Chondrocyte (in vitro differentiated cells): ENCODE measurements around the gene ANKRD49. TPM values are rescaled to one million over a fixed set of nuclear protein-coding genes. Genes with fewer than 3 reads are reported as not detected.

Experiments
- DNase-seq: peaks from one replicate; pipeline ENCODE4 v3.0.0; 2021; ENCODE audit warnings: mixed read lengths, low spot score
- H3K27ac Mint-ChIP-seq: one replicate; pipeline ENCODE4 v1.8.0; 2021; ENCODE audit warnings: mild to moderate bottlenecking, moderate library complexity, mixed read lengths; ENCODE audit not compliant: unreplicated experiment
- H3K27me3 Mint-ChIP-seq: 2 replicates; pipeline ENCODE4 v1.8.0; 2021; ENCODE audit warnings: low read depth, mixed read lengths
- H3K36me3 Mint-ChIP-seq: 2 replicates; pipeline ENCODE4 v1.8.0; 2021; ENCODE audit warnings: low read depth, mixed read lengths
- H3K4me1 Mint-ChIP-seq: 2 replicates; pipeline ENCODE4 v1.8.0; 2021; ENCODE audit warnings: low read depth, mild to moderate bottlenecking, mixed read lengths
- H3K4me3 Mint-ChIP-seq: one replicate; pipeline ENCODE4 v1.8.0; 2021; ENCODE audit warnings: mild to moderate bottlenecking, moderate library complexity, mixed read lengths; ENCODE audit not compliant: unreplicated experiment
- H3K9me3 Mint-ChIP-seq: 2 replicates; pipeline ENCODE4 v1.8.0; 2021; ENCODE audit warnings: low read depth, mixed read lengths
- CTCF ChIP-seq: fragments of 200-600 bp; sonication (generic); IDR thresholded peaks from 2 replicates; pipeline ENCODE4 v1.5.0; 2021; ENCODE audit warnings: antibody characterized with exemption, mild to moderate bottlenecking, moderate library complexity
- total RNA-seq: library from RNA; stranded (reverse); gene quantifications from 3 replicates; pipeline ENCODE4 v1.2.1, GENCODE V29; 2021

The ANKRD49 gene
- total RNA-seq, 1 donor from 2014 or later: 8.9 TPM

GRCh38 chr11:94518300-94518699 lies 24.5 kb downstream of the ANKRD49 start:
- no peak for TF ChIP-seq CTCF

GRCh38 chr11:94519478-94520084 lies 25.8 kb downstream of the ANKRD49 start:
- no peaks in the 10 kb centered on the region for H3K4me1 Mint-ChIP-seq
- no peak overlapping the region for H3K27ac Mint-ChIP-seq
- H3K36me3 Mint-ChIP-seq: no peaks in the 10 kb centered on the region
- DNase-seq: no peak
- no peak overlapping the region for H3K4me3 Mint-ChIP-seq
- TF ChIP-seq CTCF: peak; percentile 93
- H3K27me3 Mint-ChIP-seq: peaks cover 8% of the 10 kb centered on the region
- no peaks in the 10 kb centered on the region for H3K9me3 Mint-ChIP-seq

More at GRCh38 chr11:94518300-94518699, 24.5 kb downstream of the ANKRD49 start:
- H3K4me1 Mint-ChIP-seq: no peaks in the 10 kb centered on the region
- no peak for DNase-seq
- no peak overlapping the region for H3K4me3 Mint-ChIP-seq
- H3K36me3 Mint-ChIP-seq: no peaks in the 10 kb centered on the region
- H3K27me3 Mint-ChIP-seq: peaks cover 8% of the 10 kb centered on the region
- no peak overlapping the region for H3K27ac Mint-ChIP-seq
- H3K9me3 Mint-ChIP-seq: no peaks in the 10 kb centered on the region

- H3K36me3 Mint-ChIP-seq: no peaks in the 10 kb centered on the region
- no peak for DNase-seq
- H3K27me3 Mint-ChIP-seq: no peaks in the 10 kb centered on the region
- H3K4me1 Mint-ChIP-seq: peaks cover 16% of the 10 kb centered on the region
- no peaks in the 10 kb centered on the region for H3K9me3 Mint-ChIP-seq
- peak; percentile 71 for TF ChIP-seq CTCF
- no peak overlapping the region for H3K27ac Mint-ChIP-seq
- H3K4me3 Mint-ChIP-seq: no peak overlapping the region
Measured at GRCh38 chr11:94521684-94522083, 27.9 kb downstream of the ANKRD49 start.

- no peak overlapping the region for H3K4me3 Mint-ChIP-seq
- DNase-seq: no peak
- no peaks in the 10 kb centered on the region for H3K27me3 Mint-ChIP-seq
- H3K36me3 Mint-ChIP-seq: no peaks in the 10 kb centered on the region
- H3K9me3 Mint-ChIP-seq: peaks cover 5% of the 10 kb centered on the region
- peaks cover 37% of the 10 kb centered on the region for H3K4me1 Mint-ChIP-seq
- no peak for TF ChIP-seq CTCF
- no peak overlapping the region for H3K27ac Mint-ChIP-seq
Measured at GRCh38 chr11:94524341-94524740, 30.6 kb downstream of the ANKRD49 start.

- Mint-ChIP-seq H3K27ac (peak overlapping the region; percentile 65), H3K4me1 (peaks cover 37% of the 10 kb centered on the region), H3K36me3 (no peaks in the 10 kb centered on the region), H3K9me3 (peaks cover 5% of the 10 kb centered on the region), H3K27me3 (no peaks in the 10 kb centered on the region), H3K4me3 (no peak overlapping the region)
- TF ChIP-seq CTCF: no peak
- DNase-seq: no peak
Measured at GRCh38 chr11:94525546-94526324, 32.0 kb downstream of the ANKRD49 start.
